Measurements from ENCODE around the gene NUDCD3. TPM values are rescaled to one million over a fixed set of nuclear protein-coding genes. Genes with fewer than 3 reads are reported as not detected.

NUDCD3 gene
- total RNA-seq, 3 donors from 2014 or later, result 52.1 to 64.0 (median 60.0) TPM

GRCh38 chr7:44466300-44467216 lies 23.9 kb downstream of the NUDCD3 start:
- no peaks in the 10 kb centered on the region for H3K36me3 ChIP-seq
- no peak for DNase-seq (ENCODE audit: low spot score in 2 of 2)
- no peaks in the 10 kb centered on the region for H3K4me1 ChIP-seq
- no peaks in the 10 kb centered on the region for H3K27me3 ChIP-seq
- TF ChIP-seq POLR2AphosphoS5 (IDR thresholded peaks at IDR 0.05), result no peak
- H3K9me3 ChIP-seq, result no peaks in the 10 kb centered on the region
- H3K4me3 ChIP-seq, result no peak overlapping the region
- H3K27ac ChIP-seq, result no peak overlapping the region
- intact Hi-C loops (cut with DNase I; ENCODE audit: low total_unique reads), result no loop called here

DNA sequence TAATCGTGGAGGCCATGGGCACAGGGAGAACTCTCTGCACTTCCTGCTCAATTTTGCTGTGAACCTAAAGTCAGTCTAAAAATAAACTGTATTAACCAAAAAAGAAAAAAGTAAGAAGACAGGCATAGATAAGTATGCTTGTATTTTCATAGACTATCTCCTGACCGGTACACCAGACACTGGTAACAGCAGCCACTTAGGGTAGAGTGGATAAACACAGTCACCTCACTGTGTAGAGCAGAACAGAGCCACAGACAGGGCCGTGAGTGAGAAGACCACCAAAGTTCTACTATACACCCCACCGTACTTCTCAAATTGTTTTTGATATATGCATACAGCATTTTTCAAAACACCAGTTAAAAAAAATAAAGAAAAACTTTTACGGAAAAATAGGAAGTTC lies 25.0 kb downstream of the NUDCD3 start:
- no peak overlapping the region for H3K27ac ChIP-seq
- no peaks in the 10 kb centered on the region for H3K9me3 ChIP-seq
- no peaks in the 10 kb centered on the region for H3K36me3 ChIP-seq
- no peak for DNase-seq (ENCODE audit: low spot score in 2 of 2)
- H3K27me3 ChIP-seq, result no peaks in the 10 kb centered on the region
- TF ChIP-seq, protein P1, sequence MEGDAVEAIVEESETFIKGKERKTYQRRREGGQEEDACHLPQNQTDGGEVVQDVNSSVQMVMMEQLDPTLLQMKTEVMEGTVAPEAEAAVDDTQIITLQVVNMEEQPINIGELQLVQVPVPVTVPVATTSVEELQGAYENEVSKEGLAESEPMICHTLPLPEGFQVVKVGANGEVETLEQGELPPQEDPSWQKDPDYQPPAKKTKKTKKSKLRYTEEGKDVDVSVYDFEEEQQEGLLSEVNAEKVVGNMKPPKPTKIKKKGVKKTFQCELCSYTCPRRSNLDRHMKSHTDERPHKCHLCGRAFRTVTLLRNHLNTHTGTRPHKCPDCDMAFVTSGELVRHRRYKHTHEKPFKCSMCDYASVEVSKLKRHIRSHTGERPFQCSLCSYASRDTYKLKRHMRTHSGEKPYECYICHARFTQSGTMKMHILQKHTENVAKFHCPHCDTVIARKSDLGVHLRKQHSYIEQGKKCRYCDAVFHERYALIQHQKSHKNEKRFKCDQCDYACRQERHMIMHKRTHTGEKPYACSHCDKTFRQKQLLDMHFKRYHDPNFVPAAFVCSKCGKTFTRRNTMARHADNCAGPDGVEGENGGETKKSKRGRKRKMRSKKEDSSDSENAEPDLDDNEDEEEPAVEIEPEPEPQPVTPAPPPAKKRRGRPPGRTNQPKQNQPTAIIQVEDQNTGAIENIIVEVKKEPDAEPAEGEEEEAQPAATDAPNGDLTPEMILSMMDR (IDR thresholded peaks at IDR 0.05), result no peak
- TF ChIP-seq POLR2A (IDR thresholded peaks at IDR 0.05), result no peak
- intact Hi-C loops (cut with DNase I; ENCODE audit: low total_unique reads), result loop anchor here (2.0 kb wide), 1 partner anchor 47 kb away; no protein-coding TSS in a partner anchor
- H3K4me3 ChIP-seq, result no peak overlapping the region
- H3K4me1 ChIP-seq, result no peaks in the 10 kb centered on the region

GRCh38 chr7:44463169-44463808 lies 27.2 kb downstream of the NUDCD3 start:
- TF ChIP-seq, protein P1 (IDR thresholded peaks at IDR 0.05), result peak in 1 of 3 donors; percentile 6
- TF ChIP-seq POLR2AphosphoS5 (IDR thresholded peaks at IDR 0.05), result no peak
- DNase-seq (ENCODE audit: low spot score in 2 of 2), result no peak
- intact Hi-C loops (cut with DNase I; ENCODE audit: low total_unique reads), result no loop called here
- no peaks in the 10 kb centered on the region for H3K36me3 ChIP-seq
- no peak overlapping the region for H3K4me3 ChIP-seq
- H3K4me1 ChIP-seq, result no peaks in the 10 kb centered on the region
- no peaks in the 10 kb centered on the region for H3K9me3 ChIP-seq
- H3K27me3 ChIP-seq, result no peaks in the 10 kb centered on the region
- H3K27ac ChIP-seq, result no peak overlapping the region

- intact Hi-C loops (cut with DNase I; ENCODE audit: low total_unique reads), result no loop called here
- H3K27me3 ChIP-seq, result no peaks in the 10 kb centered on the region
- no peaks in the 10 kb centered on the region for H3K4me1 ChIP-seq
- no peak overlapping the region for H3K27ac ChIP-seq
- TF ChIP-seq POLR2A (IDR thresholded peaks at IDR 0.05), result no peak
- TF ChIP-seq, protein P1 (IDR thresholded peaks at IDR 0.05), result no peak
- no peak overlapping the region for H3K4me3 ChIP-seq
- H3K36me3 ChIP-seq, result no peaks in the 10 kb centered on the region
- no peak for DNase-seq (ENCODE audit: low spot score in 2 of 2)
- no peaks in the 10 kb centered on the region for H3K9me3 ChIP-seq
Measured at GRCh38 chr7:44461387-44461786, 29.1 kb downstream of the NUDCD3 start.

DNA sequence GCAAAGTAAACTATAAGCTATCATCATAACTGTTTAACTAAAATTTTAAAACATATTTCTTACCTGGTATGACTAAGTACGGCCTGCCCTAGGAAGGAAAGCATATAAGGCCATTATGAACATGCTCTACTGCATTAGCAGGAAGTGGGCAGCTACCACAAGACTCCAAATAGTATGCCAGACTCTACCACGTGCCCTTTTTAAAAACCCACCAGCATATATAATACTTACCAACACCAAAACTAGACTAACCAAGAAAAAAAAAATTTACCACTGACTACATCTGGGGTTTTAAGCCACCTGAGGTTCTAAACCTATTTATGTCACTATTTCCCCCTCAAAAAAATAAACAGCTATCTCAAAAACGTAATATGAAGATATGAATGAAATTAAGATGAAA lies 30.1 kb downstream of the NUDCD3 start:
- H3K4me1 ChIP-seq, result no peaks in the 10 kb centered on the region
- TF ChIP-seq, protein P1 (IDR thresholded peaks at IDR 0.05), result no peak
- no peaks in the 10 kb centered on the region for H3K9me3 ChIP-seq
- H3K4me3 ChIP-seq, result no peak overlapping the region
- no peak for DNase-seq (ENCODE audit: low spot score in 2 of 2)
- no peak overlapping the region for H3K27ac ChIP-seq
- intact Hi-C loops (cut with DNase I; ENCODE audit: low total_unique reads), result no loop called here
- H3K27me3 ChIP-seq, result no peaks in the 10 kb centered on the region
- no peaks in the 10 kb centered on the region for H3K36me3 ChIP-seq
